HG03175 (cell line): ENCODE data around the gene ALK.
"Not testable (repeated sequence)": the region's sequence is repeated elsewhere in the genome, so short reads cannot be mapped to it uniquely, and the experiment has no call there.

ENCODE experiments used
- ATAC-seq: cut with Tn5 transposase; IDR thresholded peaks from one replicate; pipeline ENCODE4 v1.9.1; 2021; ENCODE audit warnings: mild to moderate bottlenecking, moderate library complexity; ENCODE audit not compliant: unreplicated experiment

Gene ALK

GRCh38 chr2:29269095-29269764, 652.2 kb downstream of the ALK start:
- ATAC-seq: no peak

DNA sequence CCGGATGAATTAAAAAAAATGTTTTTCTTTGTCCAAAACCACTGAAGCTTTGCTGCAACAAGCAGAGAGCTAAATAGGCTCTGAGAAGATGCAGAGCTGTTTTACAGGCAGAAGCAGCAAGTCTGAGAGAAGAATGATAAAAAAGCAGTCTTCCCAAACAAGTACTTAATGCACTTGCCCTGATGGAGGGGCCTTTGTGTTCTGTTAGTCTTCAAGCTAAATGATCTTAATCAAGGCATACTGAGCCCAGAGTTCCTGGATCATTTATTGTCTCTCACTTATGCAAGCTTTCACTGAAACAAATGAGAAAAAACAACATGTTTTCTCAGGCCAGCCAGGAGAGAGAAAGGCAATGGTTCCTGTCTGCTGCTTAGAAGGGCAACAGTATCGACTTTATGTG, 653.7 kb downstream of the ALK start:
- no peak for ATAC-seq

DNA sequence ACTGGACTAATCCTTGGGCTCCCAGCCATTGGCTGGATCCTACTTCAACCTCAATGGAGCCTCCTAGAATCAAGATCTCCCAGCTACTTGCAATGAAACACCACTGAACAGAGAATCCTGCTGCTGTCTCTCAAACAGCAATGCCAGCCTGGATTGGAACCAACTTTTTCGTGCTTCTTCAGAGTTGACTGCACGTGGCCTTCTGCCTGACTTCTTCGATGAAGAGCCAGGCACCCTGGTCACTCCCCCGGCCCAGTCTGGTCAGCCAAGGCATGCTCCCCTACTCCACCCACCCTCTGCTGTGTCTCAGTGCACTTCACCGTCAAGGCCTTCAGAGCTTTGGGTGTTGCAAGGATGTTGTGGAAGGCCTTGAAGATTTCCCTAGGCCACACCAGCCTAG, 657.5 kb downstream of the ALK start:
- ATAC-seq: no peak

- ATAC-seq: no peak
Measured at GRCh38 chr2:29262681-29263260, 658.6 kb downstream of the ALK start.

DNA sequence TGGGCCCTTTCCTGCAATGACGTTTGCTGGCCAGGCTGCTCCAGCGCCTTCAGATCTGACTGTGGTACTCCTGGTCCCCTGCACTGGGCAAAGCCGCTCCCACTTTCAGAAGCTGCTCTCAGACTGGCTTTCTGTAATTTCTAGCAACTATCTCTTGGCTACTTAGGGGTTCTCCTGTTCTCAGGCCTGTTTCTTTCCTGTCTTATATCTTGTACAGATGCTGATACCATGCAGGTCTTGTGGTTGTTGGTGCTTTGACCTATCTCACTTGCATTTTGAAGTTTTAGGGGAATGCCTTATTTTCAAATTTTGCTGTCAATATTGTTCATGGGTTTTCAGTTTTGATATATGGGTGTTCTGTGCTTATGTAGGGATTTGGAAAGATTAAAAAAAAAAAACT, 660.4 kb downstream of the ALK start:
- ATAC-seq: no peak

GRCh38 chr2:29260142-29260772, 661.1 kb downstream of the ALK start:
- ATAC-seq: no peak

GRCh38 chr2:29259221-29259620, 662.2 kb downstream of the ALK start:
- ATAC-seq: no peak

- no peak for ATAC-seq
Measured at GRCh38 chr2:29255004-29255403, 666.4 kb downstream of the ALK start.

GRCh38 chr2:29253495-29254275, 667.7 kb downstream of the ALK start:
- ATAC-seq: not testable (repeated sequence)

GRCh38 chr2:29253026-29253425, 668.4 kb downstream of the ALK start:
- ATAC-seq: no peak

DNA sequence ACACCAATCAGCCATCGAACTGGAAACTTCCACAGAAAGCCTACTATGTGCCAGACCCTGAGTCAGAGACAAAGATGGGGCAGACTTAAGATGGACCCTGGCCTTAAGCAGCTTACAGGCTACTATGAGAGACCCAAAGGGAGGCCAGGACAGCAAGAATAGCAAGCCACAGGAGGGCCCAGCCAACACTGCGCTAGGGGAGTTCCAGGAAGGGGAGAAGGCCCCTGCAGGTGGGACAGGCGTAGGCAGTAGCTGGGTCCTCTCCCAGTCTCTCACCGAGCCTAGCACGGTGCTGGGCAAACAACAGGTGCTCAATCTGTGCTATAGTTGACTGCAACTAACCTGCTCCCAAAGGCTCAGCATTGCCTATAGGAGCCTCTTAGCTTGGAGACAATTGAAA, 670.0 kb downstream of the ALK start:
- ATAC-seq: no peak

- no peak for ATAC-seq
Measured at GRCh38 chr2:29250977-29251376, 670.4 kb downstream of the ALK start.

DNA sequence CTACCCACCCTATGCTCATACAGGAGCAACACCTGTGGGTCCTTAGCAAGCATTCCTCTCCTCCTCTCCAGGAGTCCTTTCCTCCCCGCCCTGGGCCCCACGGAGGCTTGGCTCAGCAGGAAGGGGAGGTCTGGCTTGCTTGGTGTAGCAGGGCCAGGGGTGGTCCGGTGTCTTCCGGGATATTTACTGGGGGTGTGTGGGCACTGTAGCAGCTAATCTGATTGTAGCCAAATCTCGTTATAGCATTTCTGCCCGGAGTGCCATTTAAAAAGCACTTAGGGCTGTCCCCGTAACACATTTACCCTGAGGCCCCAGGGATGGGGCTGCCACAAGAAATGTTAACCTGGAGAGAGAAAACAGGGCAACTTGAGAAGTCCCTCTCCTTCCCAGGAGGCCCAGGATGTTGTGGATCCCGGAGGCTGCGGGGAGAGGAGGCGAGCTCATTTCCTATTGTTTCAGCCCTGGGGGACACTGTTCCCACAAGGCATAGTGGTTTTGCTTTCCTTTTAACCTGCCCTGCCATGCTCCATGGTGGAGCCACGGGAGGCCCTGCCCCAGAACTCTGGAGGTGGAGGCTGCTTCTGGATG, 671.6 kb downstream of the ALK start:
- ATAC-seq: no peak

GRCh38 chr2:29247336-29247914, 674.0 kb downstream of the ALK start:
- no peak for ATAC-seq

DNA sequence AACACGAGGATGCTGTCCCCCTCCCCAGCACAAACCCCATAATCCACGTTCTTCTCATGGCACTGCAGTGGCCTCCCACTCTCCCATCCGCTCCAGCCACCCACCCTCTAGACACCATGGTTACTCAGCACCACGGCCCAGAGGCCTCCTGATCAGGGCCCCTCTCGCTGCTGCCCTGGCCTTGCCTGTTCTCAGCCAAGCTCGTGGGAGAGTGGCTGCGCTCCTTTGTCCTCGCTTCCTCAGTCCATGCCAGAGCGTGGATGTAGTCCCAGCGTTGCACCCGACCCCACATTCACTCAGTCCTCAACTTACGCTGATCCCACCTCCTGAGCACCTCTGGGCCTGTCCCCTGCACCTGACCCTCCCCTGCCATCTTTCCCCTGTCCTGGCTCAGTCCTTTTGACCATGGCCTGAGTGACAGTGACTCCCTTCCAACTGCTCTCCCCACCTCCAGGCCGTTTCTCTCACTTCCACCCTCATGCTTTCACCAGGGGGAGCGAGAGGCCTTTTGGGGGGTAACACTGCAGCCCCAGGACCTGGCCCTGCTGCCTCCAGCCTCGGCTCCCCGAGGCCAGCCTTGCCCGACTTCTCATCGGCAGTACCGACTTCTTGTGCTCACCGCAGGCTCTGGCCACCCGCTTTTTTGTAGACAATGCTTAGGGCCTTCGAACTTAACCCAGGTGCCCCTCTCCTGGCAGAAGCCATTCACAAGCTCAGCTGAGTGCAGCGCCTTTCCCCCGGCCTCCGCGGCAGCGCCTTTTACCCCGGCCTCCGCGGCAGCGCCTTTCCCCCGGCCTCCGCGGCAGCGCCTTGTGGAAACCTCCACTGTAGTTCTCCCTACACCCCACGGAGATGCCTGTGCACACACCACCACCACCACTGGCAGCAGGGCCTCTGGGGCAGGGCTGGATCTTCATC, 674.7 kb downstream of the ALK start:
- no peak for ATAC-seq

GRCh38 chr2:29245742-29246382, 675.5 kb downstream of the ALK start:
- no peak for ATAC-seq

GRCh38 chr2:29245035-29245741, 676.2 kb downstream of the ALK start:
- ATAC-seq: not testable (repeated sequence)

DNA sequence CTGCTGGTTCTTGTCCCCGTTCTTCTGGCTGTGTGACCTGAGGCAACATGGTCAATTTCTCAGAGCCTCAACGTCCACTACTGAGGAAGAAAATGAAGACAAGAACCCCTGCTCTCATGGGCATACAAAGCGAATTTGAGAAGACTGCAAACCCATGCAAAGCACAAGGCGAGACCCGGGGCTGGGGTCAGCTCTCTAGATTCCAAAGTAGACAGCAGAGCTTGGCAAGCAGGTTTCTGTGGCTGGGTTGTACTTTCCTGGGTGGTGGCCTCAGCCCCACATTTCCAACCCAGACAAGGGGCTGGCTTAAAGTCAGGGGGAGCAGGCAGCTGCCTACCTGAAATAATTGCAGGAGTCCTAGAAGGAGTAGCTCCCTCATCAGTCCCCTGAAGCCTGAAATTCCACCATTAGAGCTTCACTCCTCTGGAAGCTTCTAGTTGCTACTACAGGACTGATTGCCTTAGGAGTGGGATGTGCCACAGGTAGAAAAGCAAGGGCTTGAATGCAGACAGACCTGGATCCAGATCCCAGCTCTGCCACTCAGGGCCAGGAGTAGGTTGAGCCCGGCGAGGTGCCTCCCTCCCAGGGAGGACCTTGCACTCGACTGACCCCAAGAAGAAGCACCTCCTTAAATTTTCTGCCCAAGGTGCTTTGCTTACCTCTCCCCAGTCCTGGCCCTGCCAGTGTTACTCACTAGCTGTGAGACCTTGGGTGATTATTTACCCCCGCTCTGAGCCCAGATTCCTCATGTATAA, 678.6 kb downstream of the ALK start:
- ATAC-seq: no peak
